PC-3 (cell line): Measurements from ENCODE around the gene SP9.

ENCODE experiments used
- CTCF ChIP-seq: fragments of 300-600 bp; sonication (generic); conservative IDR thresholded peaks from 2 replicates; pipeline ENCODE4 v1.5.1; 2017; ENCODE audit warnings: antibody characterized with exemption, low read depth, mild to moderate bottlenecking, low read length
- EZH2 ChIP-seq: fragments of 300-600 bp; sonication (generic); IDR thresholded peaks from one replicate; pipeline ENCODE4 v1.6.1; 2017; ENCODE audit warnings: antibody characterized with exemption, mild to moderate bottlenecking, low read length; ENCODE audit not compliant: unreplicated experiment

GRCh38 chr2:174350018-174350417, 15.3 kb downstream of the SP9 start:
- TF ChIP-seq CTCF (peak; percentile 67), EZH2 (no peak)
